HG02642 (cell line): ENCODE measurements around the gene TCF4.

Experiments used
- ATAC-seq: cut with Tn5 transposase; IDR thresholded peaks from one replicate; pipeline ENCODE4 v1.9.1; 2021; ENCODE audit warnings: mild to moderate bottlenecking; ENCODE audit not compliant: unreplicated experiment, poor library complexity

TCF4 gene

DNA sequence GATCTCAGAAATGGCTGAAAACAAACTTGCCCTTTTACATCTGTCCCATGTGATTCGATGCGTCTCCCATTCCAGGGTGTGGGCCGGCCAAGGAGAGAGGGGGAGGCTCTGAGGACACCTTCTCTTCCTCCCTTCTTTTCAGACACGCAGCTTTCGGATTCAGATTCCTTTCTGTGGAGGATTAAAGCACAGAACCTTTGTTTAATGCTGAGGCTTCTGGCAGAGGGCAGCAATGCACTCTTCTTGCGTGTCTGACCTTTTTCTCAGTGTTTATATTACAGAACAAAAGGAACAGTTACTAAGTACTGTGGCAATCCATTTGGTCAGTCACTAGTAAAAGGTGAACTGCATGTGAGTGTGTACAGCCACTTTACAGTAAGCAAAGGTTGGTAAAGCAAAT is 359.8 kb downstream of the TCF4 start:
- ATAC-seq: no peak

DNA sequence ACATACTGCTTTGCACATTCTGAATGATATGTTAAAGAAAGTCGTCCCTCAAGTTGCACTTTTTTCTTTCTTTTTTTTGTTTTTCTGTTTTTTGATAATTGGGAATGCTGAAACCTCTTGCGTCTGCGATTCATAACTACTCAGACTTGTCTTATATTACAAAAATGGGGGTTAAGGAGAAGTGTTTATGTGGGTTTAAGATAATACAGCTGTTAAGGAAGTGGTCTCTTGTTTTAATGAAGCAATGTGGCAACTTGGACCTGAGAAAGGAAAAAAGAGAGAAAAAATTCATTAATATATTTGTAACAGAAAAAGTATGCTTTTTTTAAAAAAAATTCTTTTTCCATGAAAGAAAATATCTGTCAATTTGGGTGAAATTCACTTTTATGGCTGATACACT is 360.2 kb downstream of the TCF4 start:
- ATAC-seq: no peak

GRCh38 chr18:55226044-55226443 is 361.9 kb downstream of the TCF4 start:
- ATAC-seq: no peak

- ATAC-seq: no peak
These were observed 363.8 kb downstream of the TCF4 start for GRCh38 chr18:55224086-55224625.

DNA sequence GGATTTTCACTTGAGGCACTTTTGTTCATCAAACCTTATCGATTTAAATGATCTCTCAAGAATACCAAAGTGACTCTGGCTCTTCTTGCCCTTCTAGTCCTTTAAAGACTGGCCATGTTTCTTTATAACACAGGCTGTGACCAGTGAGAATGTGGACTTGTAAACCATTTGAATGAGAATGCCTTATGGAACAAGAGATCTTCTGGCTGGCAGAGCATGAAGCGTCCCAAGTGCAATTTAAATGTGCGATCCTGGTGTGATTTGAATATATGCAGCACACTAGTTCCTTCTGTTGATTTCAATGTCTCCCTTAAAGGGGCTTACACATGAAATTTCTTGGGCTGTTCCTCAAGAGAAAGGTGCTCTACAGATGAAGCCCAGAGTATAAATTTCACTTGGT is 366.4 kb downstream of the TCF4 start:
- ATAC-seq: no peak

DNA sequence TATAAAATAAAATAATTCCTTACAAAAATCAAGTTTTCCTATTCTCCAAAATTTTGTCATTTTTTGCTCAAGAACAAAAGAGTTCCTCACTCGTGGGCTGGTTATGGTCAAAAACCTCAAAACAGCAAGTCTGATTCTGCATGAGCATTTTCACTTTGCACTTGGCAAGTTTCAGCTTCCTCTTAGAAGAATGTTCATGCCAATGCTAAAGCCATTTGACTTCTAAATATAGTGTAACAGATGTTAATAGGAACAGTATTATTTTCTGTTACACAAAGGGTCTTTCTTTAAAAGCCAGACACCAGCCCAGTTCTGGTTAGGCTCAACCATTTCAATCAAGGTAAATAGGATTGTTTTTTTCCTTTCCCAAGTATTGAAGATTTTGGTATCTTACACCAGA is 367.5 kb downstream of the TCF4 start:
- peak; percentile 79 for ATAC-seq

- ATAC-seq: no peak
These were observed 368.2 kb downstream of the TCF4 start for GRCh38 chr18:55219823-55220222.

DNA sequence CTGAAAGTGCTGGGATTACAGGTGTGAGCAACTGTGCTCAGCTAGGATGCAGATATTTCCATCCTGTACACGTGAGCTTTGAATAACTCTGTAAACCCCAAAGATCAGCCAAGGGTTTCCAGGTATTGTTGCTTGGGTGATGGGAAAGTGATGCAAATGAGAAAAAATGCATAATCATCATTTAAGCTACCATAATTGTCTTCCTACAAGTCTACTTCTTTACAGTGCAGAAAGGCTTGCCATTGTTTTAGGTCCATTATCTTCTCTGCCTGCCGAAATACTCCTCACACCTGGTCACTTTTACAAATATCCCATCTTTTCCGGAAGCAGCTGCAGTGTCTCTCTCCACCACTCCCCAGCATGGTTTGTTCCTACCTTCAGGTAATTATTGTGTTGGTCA is 368.9 kb downstream of the TCF4 start:
- ATAC-seq: no peak

GRCh38 chr18:55214969-55215368 is 373.0 kb downstream of the TCF4 start:
- no peak for ATAC-seq

DNA sequence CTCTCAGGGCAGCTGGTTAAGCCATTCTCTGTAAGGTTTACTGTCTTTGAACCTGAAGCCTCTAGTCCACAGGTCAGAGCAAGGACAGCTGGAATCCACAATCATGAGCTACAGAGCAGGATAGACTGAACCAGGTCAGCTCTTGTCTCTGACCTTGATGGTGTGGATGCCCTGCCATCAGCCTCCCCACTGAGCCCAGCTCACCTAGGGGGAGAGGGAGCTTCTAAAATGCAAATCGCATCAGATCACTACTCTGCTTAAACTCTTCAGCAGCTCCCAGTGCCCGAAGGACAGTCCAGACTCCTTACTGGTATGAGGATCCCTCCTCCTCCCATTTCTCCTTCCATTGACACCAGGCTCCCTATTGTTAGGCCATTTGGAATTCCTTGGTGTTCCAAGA is 373.5 kb downstream of the TCF4 start:
- ATAC-seq: no peak

GRCh38 chr18:55213586-55213985 is 374.4 kb downstream of the TCF4 start:
- ATAC-seq: no peak

GRCh38 chr18:55206927-55207326 is 381.1 kb downstream of the TCF4 start:
- ATAC-seq: no peak

- ATAC-seq: no peak
These were observed 385.6 kb downstream of the TCF4 start for GRCh38 chr18:55202232-55202917.

DNA sequence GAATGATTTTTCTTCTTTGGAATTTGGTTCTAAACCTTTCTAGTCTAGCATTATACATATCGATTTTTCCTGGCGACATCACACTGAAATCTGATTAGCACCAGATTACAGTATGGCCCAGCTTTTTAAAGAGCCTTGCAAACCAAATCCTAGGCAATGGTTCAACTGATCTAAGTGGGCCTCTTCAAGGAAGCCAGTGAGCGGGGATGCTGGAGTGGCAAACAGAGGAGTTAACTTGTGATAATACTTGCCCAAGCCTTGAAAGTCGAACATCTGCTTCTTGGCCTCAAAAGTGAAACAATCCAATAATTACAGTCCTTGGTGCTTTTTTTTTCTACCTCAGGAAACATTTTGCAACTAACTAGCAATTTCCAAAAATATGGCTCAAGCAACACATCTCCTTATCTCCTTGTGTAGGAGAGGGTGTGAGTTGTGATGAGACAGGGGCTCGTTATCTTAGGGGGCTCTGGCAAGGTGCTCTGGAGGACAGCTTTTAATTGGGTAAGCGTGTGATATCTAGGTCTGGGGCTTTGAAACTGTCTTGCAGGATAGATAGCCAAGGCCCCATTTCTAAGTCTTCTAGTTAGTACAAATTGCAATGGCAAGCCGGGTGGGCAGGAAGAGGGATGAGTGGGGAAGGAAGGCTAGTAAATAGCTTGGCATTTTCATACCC is 388.6 kb downstream of the TCF4 start:
- ATAC-seq: no peak

DNA sequence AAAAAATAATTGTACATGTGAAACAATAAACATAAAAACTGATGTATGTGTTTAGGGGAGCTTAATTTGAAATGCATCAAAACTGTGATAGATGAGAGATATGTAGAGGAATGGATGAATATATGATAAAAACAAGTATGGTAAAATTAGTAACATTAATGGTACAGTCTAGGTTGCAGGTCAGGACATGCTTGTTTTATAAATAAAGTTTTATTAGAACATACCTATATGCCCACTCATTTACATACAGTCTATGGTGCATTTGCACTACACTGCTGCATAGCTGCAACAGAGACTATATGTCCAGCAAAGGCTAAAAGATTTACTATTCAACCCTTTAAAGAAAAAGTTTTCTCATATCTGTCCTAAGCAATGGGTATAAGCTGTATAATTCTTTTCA is 392.1 kb downstream of the TCF4 start:
- no peak for ATAC-seq

GRCh38 chr18:55189972-55190371 is 398.0 kb downstream of the TCF4 start:
- ATAC-seq: no peak

GRCh38 chr18:55186588-55186987 is 401.4 kb downstream of the TCF4 start:
- no peak for ATAC-seq

GRCh38 chr18:55185391-55185790 is 402.6 kb downstream of the TCF4 start:
- ATAC-seq: no peak

DNA sequence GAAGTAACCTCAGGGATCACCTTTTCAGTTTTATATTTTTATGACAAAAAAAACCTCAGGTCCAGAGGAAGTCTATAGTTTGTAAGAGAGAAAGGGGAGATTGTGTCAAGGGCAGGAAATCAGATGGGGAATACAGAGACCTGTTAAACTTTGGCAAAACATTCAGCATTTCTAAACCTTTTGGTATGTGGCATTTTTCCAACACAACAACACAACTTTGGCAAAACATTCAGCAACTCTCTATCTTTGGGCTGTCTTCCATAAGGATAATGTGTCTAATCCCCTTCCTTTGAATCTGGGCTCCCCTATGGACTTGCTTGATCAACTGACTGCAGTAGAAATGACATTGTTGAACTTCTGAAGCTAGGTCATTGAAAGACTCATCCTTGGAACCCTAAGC is 408.2 kb downstream of the TCF4 start:
- no peak for ATAC-seq

DNA sequence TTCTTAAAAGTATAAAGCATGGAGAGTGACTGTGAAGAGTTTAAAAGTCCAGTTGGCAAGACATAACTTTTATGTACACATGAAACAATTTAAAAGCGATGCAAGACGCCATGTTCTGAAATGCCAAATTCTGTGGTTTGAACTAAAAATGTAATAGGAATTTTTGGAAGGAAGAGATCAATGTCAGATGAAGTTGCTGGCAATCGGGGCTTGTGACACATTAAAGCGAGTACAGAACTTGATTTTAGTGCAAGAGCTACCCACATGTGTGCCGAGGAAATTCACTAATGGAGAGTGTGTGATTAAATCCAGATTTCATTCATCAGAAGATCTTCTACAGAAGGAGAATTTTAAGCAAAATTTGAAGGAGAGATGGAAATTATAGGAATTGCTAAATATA is 408.6 kb downstream of the TCF4 start:
- no peak for ATAC-seq

DNA sequence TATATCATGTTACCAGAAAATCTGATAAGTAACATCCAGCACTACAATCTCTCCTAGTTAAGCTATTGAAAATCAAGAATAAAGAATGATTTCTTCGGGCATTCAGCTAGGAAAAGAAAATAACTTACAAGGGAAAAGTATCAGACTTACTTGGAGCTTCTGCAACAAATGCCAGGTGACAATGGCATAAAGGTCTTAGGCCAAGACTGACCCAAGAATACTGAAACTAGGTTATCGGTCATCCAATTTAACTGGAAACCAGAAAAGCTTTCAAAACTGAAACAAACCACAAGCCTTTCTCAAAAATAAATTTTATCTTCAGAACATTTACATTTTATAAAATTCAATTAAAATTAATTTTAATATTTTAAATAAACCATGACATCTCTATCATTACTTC is 414.7 kb downstream of the TCF4 start:
- ATAC-seq: no peak
